Neuronal stem cell (in vitro differentiated cells): ENCODE measurements around the gene MALL. TPM values are rescaled to one million over a fixed set of nuclear protein-coding genes. Genes with fewer than 3 reads are reported as not detected.

Experiments used
- small RNA-seq: library from polyadenylated mRNA; stranded (forward); fragments of <200 nt; extraction: miRNeasy Mini kit (QIAGEN cat#:217004); gene quantifications from one replicate; pipeline ENCODE3, GENCODE V24; 2013; ENCODE audit not compliant: insufficient read depth

MALL gene

Small RNA genes lying within 50 kb of the gene (small RNA-seq; reads per million reads assigned to genes)
- not detected for gene MIR4267
- gene MIR4436B1 = not detected
